ENCODE results near the gene IL5RA.

IL5RA gene

GRCh38 chr3:3107181-3107580, 3.0 kb downstream of the IL5RA start:
- no peak for DNase-seq

- no peak for DNase-seq
Measured at GRCh38 chr3:3105815-3106214, 4.4 kb downstream of the IL5RA start.

- DNase-seq = no peak
Measured at GRCh38 chr3:3105246-3105645, 4.9 kb downstream of the IL5RA start.

GRCh38 chr3:3102751-3103150, 7.4 kb downstream of the IL5RA start:
- no peak for DNase-seq

- DNase-seq = no peak
Measured at GRCh38 chr3:3101660-3102458, 8.3 kb downstream of the IL5RA start.

GRCh38 chr3:3097958-3098357, 12.2 kb downstream of the IL5RA start:
- no peak for DNase-seq

GRCh38 chr3:3089017-3089416, 21.2 kb downstream of the IL5RA start:
- DNase-seq = no peak

- DNase-seq = no peak
Measured at GRCh38 chr3:3087716-3088465, 22.3 kb downstream of the IL5RA start.

GRCh38 chr3:3087279-3087678, 22.9 kb downstream of the IL5RA start:
- DNase-seq = no peak

- no peak for DNase-seq
Measured at GRCh38 chr3:3086239-3086638, 23.9 kb downstream of the IL5RA start.

- DNase-seq = no peak
Measured at GRCh38 chr3:3085782-3086181, 24.4 kb downstream of the IL5RA start.

- DNase-seq = no peak
Measured at GRCh38 chr3:3084890-3085289, 25.3 kb downstream of the IL5RA start.

- DNase-seq = no peak
Measured at GRCh38 chr3:3082234-3082924, 27.8 kb downstream of the IL5RA start.

GRCh38 chr3:3081381-3082233, 28.6 kb downstream of the IL5RA start:
- DNase-seq = no peak

GRCh38 chr3:3080309-3080708, 29.9 kb downstream of the IL5RA start:
- DNase-seq = no peak

- no peak for DNase-seq
Measured at GRCh38 chr3:3074551-3075257, 35.5 kb downstream of the IL5RA start.

GRCh38 chr3:3071136-3071535, 39.0 kb downstream of the IL5RA start:
- no peak for DNase-seq

- DNase-seq = no peak
Measured at GRCh38 chr3:3069723-3070122, 40.5 kb downstream of the IL5RA start.

GRCh38 chr3:3068358-3068881, 41.8 kb downstream of the IL5RA start:
- DNase-seq = no peak

- DNase-seq = no peak
Measured at GRCh38 chr3:3066910-3067309, 43.3 kb downstream of the IL5RA start.

GRCh38 chr3:3066378-3066777, 43.8 kb downstream of the IL5RA start:
- no peak for DNase-seq

- DNase-seq = no peak
Measured at GRCh38 chr3:3065876-3066275, 44.3 kb downstream of the IL5RA start.

All from HCEC 1CT (cell line).